Measurements from ENCODE around the gene RECK. TPM values are rescaled to one million over a fixed set of nuclear protein-coding genes. Genes with fewer than 3 reads are reported as not detected.

Gene RECK
- polyA plus RNA-seq, 1 experiment: 112 TPM

DNA sequence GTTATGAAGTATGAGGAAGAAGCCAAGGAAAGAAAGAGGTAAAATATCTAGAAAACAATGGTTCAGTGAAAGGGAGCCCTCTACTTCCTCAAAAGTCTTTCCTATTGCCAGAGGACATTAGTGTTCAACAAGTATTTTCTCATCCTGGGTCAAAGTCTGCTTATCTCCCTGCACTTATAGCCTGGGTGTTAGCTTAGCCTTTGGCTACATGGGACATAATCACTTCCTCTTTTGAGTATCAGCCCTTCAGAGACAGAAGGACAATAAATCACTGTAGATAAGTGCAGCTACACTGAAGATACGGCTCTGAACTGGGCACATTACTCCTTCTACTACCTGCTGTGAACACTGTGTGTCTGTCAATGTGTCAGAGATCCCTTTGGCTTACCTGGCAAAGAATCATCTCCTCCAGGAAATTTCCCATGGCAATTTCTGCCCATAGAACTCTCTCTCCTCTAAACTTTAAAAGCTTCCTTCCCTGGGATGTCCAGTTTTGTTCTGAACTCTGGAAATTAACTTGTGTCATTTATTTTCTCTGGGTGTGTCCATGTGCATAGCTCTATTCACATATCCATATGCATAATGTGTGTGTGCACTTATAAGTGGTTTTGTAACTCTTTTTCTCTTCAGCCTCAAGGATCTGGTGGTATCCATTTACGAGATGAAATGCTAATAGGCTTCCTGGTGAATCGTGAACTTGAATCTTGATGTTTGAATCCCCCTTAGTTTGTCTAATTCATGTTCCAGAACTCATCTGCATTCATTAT, 30.0 kb upstream of the RECK start:
- POLR2A ChIA-PET: no interaction called here
- CTCF ChIA-PET: interaction anchor here (0.6 to 4.1 kb wide), 10 partner anchors 11 to 172 kb away, joined by 3 to 29 read pairs (median 16); no protein-coding TSS in a partner anchor
- Histone ChIP-seq H3K27ac (ENCODE audit: low read depth, low read length) (no peak overlapping the region), H3K9me3 (ENCODE audit: control insufficient read depth, insufficient read depth, low read length) (peaks cover 7% of the 10 kb centered on the region; the same call in 1 of the 2 replicates), H3K4me3 (ENCODE audit: low read depth, low read length) (no peak overlapping the region), H3K27me3 (ENCODE audit: control insufficient read depth, insufficient read depth, low read length) (no peaks in the 10 kb centered on the region)
- no peak for DNase-seq (ENCODE audit: low read depth, low spot score)
- TF ChIP-seq, protein P1, sequence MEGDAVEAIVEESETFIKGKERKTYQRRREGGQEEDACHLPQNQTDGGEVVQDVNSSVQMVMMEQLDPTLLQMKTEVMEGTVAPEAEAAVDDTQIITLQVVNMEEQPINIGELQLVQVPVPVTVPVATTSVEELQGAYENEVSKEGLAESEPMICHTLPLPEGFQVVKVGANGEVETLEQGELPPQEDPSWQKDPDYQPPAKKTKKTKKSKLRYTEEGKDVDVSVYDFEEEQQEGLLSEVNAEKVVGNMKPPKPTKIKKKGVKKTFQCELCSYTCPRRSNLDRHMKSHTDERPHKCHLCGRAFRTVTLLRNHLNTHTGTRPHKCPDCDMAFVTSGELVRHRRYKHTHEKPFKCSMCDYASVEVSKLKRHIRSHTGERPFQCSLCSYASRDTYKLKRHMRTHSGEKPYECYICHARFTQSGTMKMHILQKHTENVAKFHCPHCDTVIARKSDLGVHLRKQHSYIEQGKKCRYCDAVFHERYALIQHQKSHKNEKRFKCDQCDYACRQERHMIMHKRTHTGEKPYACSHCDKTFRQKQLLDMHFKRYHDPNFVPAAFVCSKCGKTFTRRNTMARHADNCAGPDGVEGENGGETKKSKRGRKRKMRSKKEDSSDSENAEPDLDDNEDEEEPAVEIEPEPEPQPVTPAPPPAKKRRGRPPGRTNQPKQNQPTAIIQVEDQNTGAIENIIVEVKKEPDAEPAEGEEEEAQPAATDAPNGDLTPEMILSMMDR (IDR thresholded peaks at IDR 0.05; ENCODE audit: low read depth, low read length): no peak

DNA sequence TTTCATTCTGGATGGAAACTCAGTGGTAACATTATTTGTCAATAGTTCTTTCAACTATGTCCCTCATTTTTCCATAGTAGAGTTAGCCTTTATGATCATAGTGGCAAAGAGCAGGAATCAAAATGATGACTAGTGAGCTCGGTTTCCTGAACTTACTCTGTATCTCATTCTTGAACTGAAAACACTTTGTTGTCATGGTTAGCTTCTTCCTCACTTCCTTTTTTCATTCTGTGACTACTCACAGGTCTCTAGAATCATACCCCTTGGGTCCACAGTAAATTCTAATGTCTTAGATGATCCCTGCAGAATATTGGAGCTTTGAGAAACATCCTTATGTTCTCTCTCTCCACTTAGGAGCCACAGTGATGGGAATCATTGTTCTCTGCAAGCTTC, 29.4 kb upstream of the RECK start:
- H3K27me3 ChIP-seq (ENCODE audit: control insufficient read depth, insufficient read depth, low read length): no peaks in the 10 kb centered on the region
- peaks cover 7% of the 10 kb centered on the region; the same call in 1 of the 2 replicates for H3K9me3 ChIP-seq (ENCODE audit: control insufficient read depth, insufficient read depth, low read length)
- POLR2A ChIA-PET: no interaction called here
- no peak for DNase-seq (ENCODE audit: low read depth, low spot score)
- no peak overlapping the region for H3K27ac ChIP-seq (ENCODE audit: low read depth, low read length)
- no peak overlapping the region for H3K4me3 ChIP-seq (ENCODE audit: low read depth, low read length)
- CTCF ChIA-PET: interaction anchor here (0.6 to 4.1 kb wide), 21 partner anchors 11 to 184 kb away, joined by 3 to 29 read pairs (median 6); partner anchors contain the start of gene CLTA
- TF ChIP-seq, protein P1 (IDR thresholded peaks at IDR 0.05; ENCODE audit: low read depth, low read length): no peak

DNA sequence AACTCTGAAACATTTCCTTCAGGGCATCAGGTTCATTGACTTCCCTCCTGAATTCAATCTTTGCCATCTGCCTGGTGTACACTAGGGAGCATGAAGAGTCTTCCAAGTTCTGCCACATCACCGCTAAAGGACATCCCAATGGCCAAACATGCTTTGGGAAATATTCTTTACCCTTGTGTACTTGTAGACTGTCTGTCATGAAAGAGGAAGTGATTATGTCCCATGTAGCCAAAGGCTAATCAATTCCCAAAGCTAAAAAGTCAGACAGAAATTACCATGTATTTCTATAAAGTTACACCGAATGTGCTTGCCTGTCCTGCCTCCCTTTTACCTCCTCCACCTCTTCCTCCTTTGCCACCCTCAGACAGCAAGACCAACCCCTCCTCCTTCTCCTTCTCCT, 28.9 kb upstream of the RECK start:
- H3K4me3 ChIP-seq (ENCODE audit: low read depth, low read length): no peak overlapping the region
- H3K27me3 ChIP-seq (ENCODE audit: control insufficient read depth, insufficient read depth, low read length): no peaks in the 10 kb centered on the region
- TF ChIP-seq, protein P1 (IDR thresholded peaks at IDR 0.05; ENCODE audit: low read depth, low read length): no peak
- H3K27ac ChIP-seq (ENCODE audit: low read depth, low read length): no peak overlapping the region
- peaks cover 7% of the 10 kb centered on the region; the same call in 1 of the 2 replicates for H3K9me3 ChIP-seq (ENCODE audit: control insufficient read depth, insufficient read depth, low read length)
- no peak for DNase-seq (ENCODE audit: low read depth, low spot score)
- ChIA-PET POLR2A (no interaction called here), CTCF (interaction anchor here (0.6 to 4.1 kb wide), 41 partner anchors 8 to 319 kb away, joined by 3 to 37 read pairs (median 5); partner anchors contain the start of gene CLTA)

DNA sequence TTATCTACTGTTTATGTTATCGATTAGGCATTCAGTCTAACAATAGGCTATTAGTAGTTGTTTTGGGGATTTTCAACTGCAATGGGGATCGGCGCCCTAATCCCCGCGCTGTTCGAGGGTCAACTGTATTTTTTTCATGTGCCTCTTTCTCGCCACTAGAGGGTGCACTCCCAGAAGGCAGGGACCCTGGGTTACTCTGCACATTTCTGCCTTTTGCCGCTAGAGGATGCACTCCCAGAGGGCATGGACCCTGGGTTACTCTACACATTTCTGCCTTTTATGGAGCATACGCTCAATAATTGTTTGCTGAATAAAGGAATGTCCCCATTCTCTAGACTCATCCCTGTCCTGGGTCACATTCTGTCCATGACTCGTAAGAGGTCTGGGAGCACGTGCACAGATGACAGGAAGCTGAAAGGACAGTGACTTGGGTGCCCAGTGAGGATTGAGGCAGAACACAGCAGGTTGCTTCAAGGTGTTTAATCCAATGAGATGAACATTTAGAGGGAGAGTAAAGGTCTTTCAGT, 27.9 kb upstream of the RECK start:
- Histone ChIP-seq H3K27me3 (ENCODE audit: control insufficient read depth, insufficient read depth, low read length) (no peaks in the 10 kb centered on the region), H3K27ac (ENCODE audit: low read depth, low read length) (no peak overlapping the region), H3K9me3 (ENCODE audit: control insufficient read depth, insufficient read depth, low read length) (peaks cover 7% of the 10 kb centered on the region; the same call in 1 of the 2 replicates), H3K4me3 (ENCODE audit: low read depth, low read length) (no peak overlapping the region)
- POLR2A ChIA-PET: no interaction called here
- DNase-seq (ENCODE audit: low read depth, low spot score): no peak
- TF ChIP-seq, protein P1 (IDR thresholded peaks at IDR 0.05; ENCODE audit: low read depth, low read length): peak; percentile 86
- CTCF ChIA-PET: interaction anchor here (0.6 to 4.1 kb wide), 44 partner anchors 9 to 318 kb away, joined by 3 to 37 read pairs (median 4); partner anchors contain the start of gene CLTA

DNA sequence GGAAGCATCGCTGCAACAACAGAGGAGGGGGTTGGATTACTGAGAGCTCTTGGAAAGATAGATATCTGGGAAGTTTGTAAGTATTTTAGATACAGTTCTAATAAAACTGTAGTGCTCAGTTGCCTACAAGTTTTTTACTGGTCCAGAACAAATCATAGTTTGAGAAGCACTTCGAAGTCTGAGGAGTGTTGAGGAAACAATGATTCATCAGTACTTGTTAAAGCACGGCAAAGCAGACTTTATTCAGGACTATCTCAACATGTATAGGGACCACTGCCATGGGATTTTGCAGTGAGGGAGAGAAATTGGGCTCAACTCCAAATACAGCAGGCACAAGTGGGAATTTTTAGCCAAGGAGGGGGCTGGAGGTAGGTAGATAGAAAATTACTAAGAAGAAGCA, 25.3 kb upstream of the RECK start:
- Histone ChIP-seq H3K27me3 (ENCODE audit: control insufficient read depth, insufficient read depth, low read length) (no peaks in the 10 kb centered on the region), H3K4me3 (ENCODE audit: low read depth, low read length) (no peak overlapping the region), H3K27ac (ENCODE audit: low read depth, low read length) (no peak overlapping the region), H3K9me3 (ENCODE audit: control insufficient read depth, insufficient read depth, low read length) (no peaks in the 10 kb centered on the region)
- no peak for DNase-seq (ENCODE audit: low read depth, low spot score)
- CTCF ChIA-PET: interaction anchor here (1.1 to 3.8 kb wide), 6 partner anchors 9 to 221 kb away, joined by 3 to 37 read pairs (median 8); no protein-coding TSS in a partner anchor
- TF ChIP-seq, protein P1 (IDR thresholded peaks at IDR 0.05; ENCODE audit: low read depth, low read length): no peak
- POLR2A ChIA-PET: interaction anchor here (0.9 kb wide), 1 partner anchor 19 kb away, joined by 3 read pairs; no protein-coding TSS in a partner anchor

All from AG04450 (cell line).